Calu3 (cell line): ENCODE results near the gene RABGAP1L. TPM values are rescaled to one million over a fixed set of nuclear protein-coding genes. Genes with fewer than 3 reads are reported as not detected.

Experiments
- BruUV-seq: library from RNA; stranded (reverse); fragments of 400-500 nt; replicated peaks from 2 replicates; lab custom pipeline; 2021; lab: Mats Ljungman, UMichigan
- CTCF ChIA-PET: fragments of 300-600 bp; sonication (Branson Sonifier 250); formaldehyde crosslinking; loops from one replicate; lab custom pipeline; 2022; ENCODE audit warnings: antibody characterized with exemption; lab: Charles Lee
- DNase-seq: peaks from one replicate; pipeline ENCODE4 v3.0.0; 2022
- H3K27ac Mint-ChIP-seq: one replicate; pipeline ENCODE4 v1.8.0; 2022; ENCODE audit warnings: mixed read lengths; ENCODE audit not compliant: unreplicated experiment
- H3K27me3 Mint-ChIP-seq: one replicate; pipeline ENCODE4 v1.8.0; 2022; ENCODE audit warnings: mixed read lengths; ENCODE audit not compliant: unreplicated experiment
- H3K36me3 Mint-ChIP-seq: one replicate; pipeline ENCODE4 v1.8.0; 2022; ENCODE audit warnings: mild to moderate bottlenecking, moderate library complexity, mixed read lengths; ENCODE audit not compliant: insufficient read depth, unreplicated experiment
- H3K4me1 Mint-ChIP-seq: one replicate; pipeline ENCODE4 v1.8.0; 2022; ENCODE audit warnings: mild to moderate bottlenecking, low read depth, mixed read lengths; ENCODE audit not compliant: unreplicated experiment
- H3K4me3 Mint-ChIP-seq: one replicate; pipeline ENCODE4 v1.8.0; 2022; ENCODE audit warnings: mild to moderate bottlenecking, low read depth, moderate library complexity, mixed read lengths; ENCODE audit not compliant: unreplicated experiment
- H3K9me3 Mint-ChIP-seq: one replicate; pipeline ENCODE4 v1.8.0; 2022; ENCODE audit warnings: low read depth, mixed read lengths; ENCODE audit not compliant: unreplicated experiment
- CTCF ChIP-seq: fragments of 200-600 bp; IDR thresholded peaks from one replicate; pipeline ENCODE4 v1.8.0; 2022; ENCODE audit warnings: antibody characterized with exemption; ENCODE audit not compliant: unreplicated experiment
- intact Hi-C: fragments of 100-400 bp; cut with micrococcal nuclease; formaldehyde crosslinking; loops from one replicate; pipeline ENCODE4 v1.10.0; 2022; ENCODE audit not compliant: unreplicated experiment
- total RNA-seq: library from RNA; stranded (reverse); gene quantifications from 2 replicates; pipeline ENCODE4 v1.2.3, GENCODE V29; 2022

RABGAP1L gene
- total RNA-seq, 1 experiment from 2014 or later, result 135 TPM

- H3K4me3 Mint-ChIP-seq, result no peak overlapping the region
- TF ChIP-seq CTCF, result no peak
- H3K36me3 Mint-ChIP-seq, result no peaks in the 10 kb centered on the region
- no TSS peak for BruUV-seq
- H3K27ac Mint-ChIP-seq, result no peak overlapping the region
- H3K4me1 Mint-ChIP-seq, result no peaks in the 10 kb centered on the region
- CTCF ChIA-PET, result interaction anchor here (0.6 kb wide), 1 partner anchor 1908 kb away, joined by 3 read pairs; no protein-coding TSS in a partner anchor
- H3K27me3 Mint-ChIP-seq, result no peaks in the 10 kb centered on the region
- no peaks in the 10 kb centered on the region for H3K9me3 Mint-ChIP-seq
- DNase-seq, result no peak
- intact Hi-C loops, result no loop called here
These were observed 110.8 kb downstream of the RABGAP1L start for GRCh38 chr1:174269989-174270651.

DNA sequence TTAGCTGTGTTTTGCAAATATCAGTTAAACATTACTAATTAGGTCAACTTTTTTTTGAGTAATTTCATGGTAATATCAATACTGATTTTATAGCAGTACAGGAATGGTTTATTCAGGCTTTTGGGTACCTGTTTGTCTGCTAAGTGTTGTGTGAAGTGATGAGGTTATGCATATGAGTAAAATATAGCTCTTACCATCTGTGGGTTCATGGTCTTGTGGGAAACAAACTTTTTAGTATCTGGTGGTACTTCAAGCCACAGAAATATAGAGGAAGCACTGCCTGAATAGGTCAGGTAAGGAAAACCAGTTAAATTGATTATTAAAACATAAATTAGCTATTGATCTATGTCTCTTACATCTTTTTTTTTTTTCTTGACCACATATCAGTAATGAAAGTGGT lies 113.9 kb downstream of the RABGAP1L start:
- no peak overlapping the region for H3K4me3 Mint-ChIP-seq
- no peak for DNase-seq
- CTCF ChIA-PET, result interaction anchor here (0.6 kb wide), 1 partner anchor 581 kb away, joined by 3 read pairs; no protein-coding TSS in a partner anchor
- no peak overlapping the region for H3K27ac Mint-ChIP-seq
- H3K27me3 Mint-ChIP-seq, result no peaks in the 10 kb centered on the region
- H3K36me3 Mint-ChIP-seq, result no peaks in the 10 kb centered on the region
- intact Hi-C loops, result no loop called here
- no peaks in the 10 kb centered on the region for H3K9me3 Mint-ChIP-seq
- no peaks in the 10 kb centered on the region for H3K4me1 Mint-ChIP-seq
- no peak for TF ChIP-seq CTCF
- BruUV-seq, result no TSS peak

- H3K27ac Mint-ChIP-seq, result no peak overlapping the region
- BruUV-seq, result no TSS peak
- no peaks in the 10 kb centered on the region for H3K27me3 Mint-ChIP-seq
- H3K9me3 Mint-ChIP-seq, result no peaks in the 10 kb centered on the region
- intact Hi-C loops, result no loop called here
- no peak for DNase-seq
- no peaks in the 10 kb centered on the region for H3K4me1 Mint-ChIP-seq
- CTCF ChIA-PET, result no interaction called here
- H3K36me3 Mint-ChIP-seq, result no peaks in the 10 kb centered on the region
- TF ChIP-seq CTCF, result no peak
- no peak overlapping the region for H3K4me3 Mint-ChIP-seq
These were observed 114.5 kb downstream of the RABGAP1L start for GRCh38 chr1:174273776-174274175.

DNA sequence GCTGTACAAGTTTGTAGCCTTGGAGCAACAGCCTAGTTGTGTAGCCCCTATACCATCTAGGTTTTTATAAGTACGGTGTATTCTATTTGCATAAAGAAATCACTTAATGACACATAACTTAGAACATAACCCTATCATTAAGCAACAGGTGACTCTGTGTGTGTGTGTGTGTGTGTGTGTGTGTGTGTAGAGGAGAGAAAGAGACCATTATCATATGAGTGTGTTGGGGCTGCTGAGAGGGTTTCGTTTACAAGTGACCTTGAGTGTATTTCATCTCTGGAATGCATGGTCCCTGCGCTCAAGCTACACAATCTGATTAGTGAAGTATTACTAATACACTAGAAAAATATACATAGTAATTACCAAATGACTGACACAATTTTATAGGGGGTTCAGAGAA lies 115.1 kb downstream of the RABGAP1L start:
- no peak for TF ChIP-seq CTCF
- no peaks in the 10 kb centered on the region for H3K4me1 Mint-ChIP-seq
- no peak overlapping the region for H3K27ac Mint-ChIP-seq
- CTCF ChIA-PET, result no interaction called here
- no peaks in the 10 kb centered on the region for H3K36me3 Mint-ChIP-seq
- no peak overlapping the region for H3K4me3 Mint-ChIP-seq
- intact Hi-C loops, result no loop called here
- H3K27me3 Mint-ChIP-seq, result no peaks in the 10 kb centered on the region
- no TSS peak for BruUV-seq
- DNase-seq, result no peak
- no peaks in the 10 kb centered on the region for H3K9me3 Mint-ChIP-seq
